Head of caudate nucleus (tissue), 42 donors: Measurements from ENCODE around the gene MAP6.
A peak's percentile ranks its signal among the peaks of the same experiment; 100 is the strongest.

ENCODE experiments used
- DNase-seq, 42 donors: peaks; one replicate each; pipeline versions ENCODE4 v3.0.0 to v3.0.0-alpha.2; 2020 to 2021; ENCODE audit warnings: mixed read lengths in 7 of 42
- intact Hi-C: fragments of 100-400 bp; cut with DNase I; formaldehyde crosslinking; loops from one replicate; pipeline ENCODE4 v1.15.0; 2022

The MAP6 gene

GRCh38 chr11:75562836-75563484 is 105.9 kb downstream of the MAP6 start:
- no peak for DNase-seq
- intact Hi-C loops: no loop called here

GRCh38 chr11:75562048-75562835 is 106.6 kb downstream of the MAP6 start, which contains the start of gene SERPINH1:
TSS of gene SERPINH1 (plus strand) at chr11:75562253. CDS start at chr11:75566350, 4,097 bp downstream.
- peak; percentile 54 to 88 (median 71) for DNase-seq

GRCh38 chr11:75561426-75562047 is 107.3 kb downstream of the MAP6 start:
- no peak for DNase-seq
- intact Hi-C loops: no loop called here

More at GRCh38 chr11:75562048-75562835, 106.6 kb downstream of the MAP6 start, which contains the start of gene SERPINH1:
- intact Hi-C loops: no loop called here

- DNase-seq: no peak
- intact Hi-C loops: no loop called here
These were observed 108.2 kb downstream of the MAP6 start for GRCh38 chr11:75560644-75561043.

- no peak for DNase-seq
- intact Hi-C loops: no loop called here
These were observed 109.6 kb downstream of the MAP6 start for GRCh38 chr11:75558939-75559843.

GRCh38 chr11:75557666-75558494 is 111.0 kb downstream of the MAP6 start:
- intact Hi-C loops: no loop called here
- no peak for DNase-seq

- DNase-seq: no peak
- intact Hi-C loops: no loop called here
These were observed 112.6 kb downstream of the MAP6 start for GRCh38 chr11:75556275-75556674.

- intact Hi-C loops: no loop called here
- DNase-seq: peak in 2 of 42 donors; percentile 15 to 44
These were observed 113.6 kb downstream of the MAP6 start for GRCh38 chr11:75555079-75555811.

- DNase-seq: peak; percentile 86 to 98 (median 94)
- intact Hi-C loops: no loop called here
These were observed 114.4 kb downstream of the MAP6 start for GRCh38 chr11:75554258-75555022.

GRCh38 chr11:75553889-75554257 is 115.0 kb downstream of the MAP6 start:
- DNase-seq: no peak
- intact Hi-C loops: no loop called here

GRCh38 chr11:75553182-75553581 is 115.7 kb downstream of the MAP6 start:
- no peak for DNase-seq
- intact Hi-C loops: no loop called here

GRCh38 chr11:75549370-75549958 is 119.4 kb downstream of the MAP6 start:
- intact Hi-C loops: loop anchor here (5.0 kb wide), 1 partner anchor 33 kb away; no protein-coding TSS in a partner anchor
- DNase-seq: no peak

- intact Hi-C loops: loop anchor here (5.0 kb wide), 1 partner anchor 34 kb away; no protein-coding TSS in a partner anchor
- DNase-seq: no peak
These were observed 120.1 kb downstream of the MAP6 start for GRCh38 chr11:75548595-75549272.

GRCh38 chr11:75547617-75548058 is 121.2 kb downstream of the MAP6 start:
- intact Hi-C loops: loop anchor here (5.0 kb wide), 1 partner anchor 35 kb away; no protein-coding TSS in a partner anchor

GRCh38 chr11:75547177-75547576 is 121.7 kb downstream of the MAP6 start:
- no peak for DNase-seq
- intact Hi-C loops: loop anchor here (5.0 kb wide), 1 partner anchor 35 kb away; no protein-coding TSS in a partner anchor

More at GRCh38 chr11:75547617-75548058, 121.2 kb downstream of the MAP6 start:
- peak in 40 of 42 donors; percentile 38 to 88 (median 66) for DNase-seq
